ENCODE measurements around the gene SLC6A13.

Gene SLC6A13

DNA sequence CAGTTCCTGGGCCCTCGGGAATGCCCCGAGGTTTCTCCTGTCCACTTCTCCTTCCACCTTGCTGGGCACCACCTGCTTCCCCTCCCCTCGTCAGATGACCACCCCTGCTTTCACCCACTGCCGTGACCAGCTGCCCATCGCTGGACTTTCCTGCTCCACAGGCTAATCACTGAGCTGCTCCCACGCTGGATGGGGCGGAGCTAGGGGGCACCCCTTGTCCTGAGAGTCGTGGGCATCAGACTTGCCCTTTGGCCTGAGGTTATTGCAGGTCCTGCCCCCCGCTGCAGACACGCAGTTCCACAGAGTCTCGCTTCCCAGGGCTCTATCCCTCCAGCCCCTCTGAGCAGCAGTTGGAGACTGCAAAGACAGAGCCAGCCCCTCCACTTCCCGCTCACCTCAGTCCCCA is 49.1 kb downstream of the SLC6A13 start:
- no peak for DNase-seq

DNA sequence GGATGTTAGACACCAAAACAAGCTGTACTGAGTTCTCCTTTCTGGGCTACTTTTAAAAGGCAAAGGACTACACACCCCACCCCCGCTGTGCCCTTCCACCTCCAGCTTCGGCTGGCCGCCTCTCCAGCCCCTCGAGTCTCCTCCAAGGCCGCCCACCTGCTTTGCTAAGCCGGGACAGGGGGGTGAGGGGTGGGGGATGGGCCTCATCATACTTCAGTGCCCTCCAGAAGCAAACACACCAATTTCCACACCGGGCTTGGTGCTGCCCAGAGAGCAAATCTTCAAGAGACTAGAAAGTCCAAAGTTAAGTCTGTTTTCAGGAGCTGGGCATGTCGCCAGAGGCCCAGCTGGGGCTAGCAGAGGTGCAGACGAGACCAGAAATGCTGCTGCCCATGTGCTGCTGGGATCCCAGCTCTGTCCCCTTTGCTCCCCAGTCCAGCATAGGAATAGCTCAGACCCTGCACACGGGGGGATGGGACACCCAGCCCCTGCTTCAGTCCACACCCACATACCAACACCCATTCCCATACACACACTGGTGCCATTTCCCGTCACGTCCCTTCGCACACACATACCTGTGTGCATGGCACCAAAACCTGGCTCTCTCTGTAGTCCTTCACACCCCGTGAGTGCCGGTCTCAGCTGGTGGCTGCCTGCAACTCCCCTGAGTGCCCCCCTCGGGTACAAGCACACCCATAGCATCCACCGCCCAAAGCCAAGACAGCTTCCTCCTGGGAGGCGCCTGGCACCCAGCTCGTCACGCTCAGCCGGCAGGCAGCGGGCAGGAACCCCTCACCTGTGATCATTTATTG is 49.7 kb downstream of the SLC6A13 start:
- no peak for DNase-seq

DNA sequence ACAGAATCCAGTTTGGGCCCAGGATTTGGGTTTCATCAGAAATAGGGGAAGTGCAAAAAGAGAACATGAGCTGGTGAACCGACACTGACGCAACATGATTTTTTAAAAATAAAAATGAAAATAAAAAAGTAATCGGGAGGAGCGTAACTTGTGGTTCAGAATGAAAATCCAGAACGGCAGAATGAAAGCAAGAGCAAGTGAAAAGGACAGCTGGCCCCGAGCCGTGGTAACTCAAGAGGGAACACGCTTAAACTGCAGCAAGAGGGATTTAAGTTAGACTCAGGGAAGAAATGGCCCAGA is 50.3 kb downstream of the SLC6A13 start:
- no peak for DNase-seq

DNA sequence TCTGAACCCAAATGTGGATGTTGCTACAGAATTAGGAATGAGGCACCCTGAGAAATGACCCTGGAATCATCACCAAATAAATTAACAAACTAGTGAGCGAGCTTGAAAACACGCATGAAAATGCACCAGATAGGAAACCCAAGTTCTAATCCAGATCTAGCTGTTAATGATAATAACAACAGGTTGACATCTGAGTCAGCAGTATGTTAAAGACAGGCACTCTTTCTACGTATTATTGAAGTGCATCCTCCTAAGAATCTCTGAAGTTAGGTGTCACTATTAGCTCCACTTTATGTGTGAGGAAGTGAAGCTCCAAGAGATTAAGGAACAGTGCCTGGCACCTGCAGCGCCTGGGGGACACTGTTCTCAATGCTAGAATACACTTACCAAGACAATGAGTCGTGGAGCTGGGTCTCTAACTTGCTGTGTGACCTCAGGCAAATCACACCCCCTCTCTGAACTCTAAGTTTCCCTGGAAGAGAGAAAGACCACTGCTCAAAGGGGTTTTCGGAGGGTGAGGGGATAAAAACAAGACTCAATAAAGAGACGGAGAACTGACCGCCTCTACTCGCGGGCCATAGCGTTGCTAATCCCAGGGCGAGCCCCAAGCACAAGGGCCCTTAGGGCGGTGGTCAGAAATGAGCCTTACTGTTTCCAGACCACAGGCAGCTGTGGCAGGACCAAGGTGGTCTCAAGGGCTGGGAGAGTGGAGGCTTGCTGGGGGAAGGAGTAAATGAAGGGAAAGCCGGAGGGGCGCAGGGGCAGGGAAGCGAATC is 50.8 kb downstream of the SLC6A13 start:
- no peak for DNase-seq

DNA sequence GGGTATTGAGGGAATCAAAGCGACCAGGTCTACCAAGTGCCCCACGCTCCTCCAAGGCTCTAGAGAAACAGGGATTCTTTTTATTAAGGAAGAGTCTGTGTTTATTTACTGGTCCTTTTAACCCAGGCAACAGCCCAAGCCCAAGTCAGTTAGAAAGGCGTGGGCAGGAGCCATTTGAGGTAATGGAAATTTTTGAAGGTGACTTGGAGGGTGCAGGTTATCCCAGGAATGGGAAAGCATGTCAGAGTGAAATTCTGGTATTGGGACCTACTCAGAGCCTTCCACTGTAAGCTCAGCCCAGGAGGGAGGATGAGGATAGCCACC is 51.5 kb downstream of the SLC6A13 start:
- DNase-seq = no peak

DNA sequence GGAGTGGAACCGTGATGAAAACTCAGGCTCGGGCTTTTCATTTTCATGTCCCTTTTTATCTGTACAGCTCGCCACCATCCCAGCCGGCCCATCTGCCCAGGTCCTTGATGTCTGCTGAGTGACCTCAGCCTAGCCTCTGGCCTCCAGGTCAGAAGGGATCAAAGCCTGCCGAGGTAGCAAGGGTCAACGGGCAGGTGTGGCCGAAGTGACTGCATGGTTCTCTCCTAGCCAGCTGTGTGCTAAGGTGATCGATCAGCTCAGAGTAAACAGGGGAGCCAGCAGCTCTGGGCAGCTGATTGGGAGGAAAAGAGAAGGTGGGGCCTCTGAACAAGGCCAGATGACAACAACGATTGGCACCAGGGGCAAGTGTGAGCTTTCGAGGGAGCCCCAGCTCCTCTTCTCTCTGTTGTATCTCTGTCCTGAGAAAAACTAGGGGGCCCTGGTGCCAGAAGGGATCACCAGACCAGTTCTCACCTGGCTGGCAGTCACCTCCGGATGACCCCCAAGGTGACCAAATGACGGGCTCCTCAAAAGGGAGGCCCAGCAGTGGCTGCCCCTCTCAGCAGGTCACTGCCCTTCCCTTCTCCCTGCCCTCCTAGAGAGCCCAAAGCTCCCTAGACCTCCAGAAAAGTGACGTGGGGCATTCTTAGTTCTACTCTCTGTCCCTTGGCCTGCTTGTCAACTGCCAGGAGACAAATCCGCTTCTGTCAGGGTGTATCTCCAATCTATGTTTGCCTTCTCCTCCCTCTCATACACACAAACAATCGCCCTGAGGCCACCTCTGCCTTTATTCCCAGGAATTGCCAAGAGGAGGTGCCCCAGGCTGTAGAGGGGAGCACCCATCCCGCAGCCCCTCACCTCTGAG is 52.1 kb downstream of the SLC6A13 start:
- DNase-seq = no peak

DNA sequence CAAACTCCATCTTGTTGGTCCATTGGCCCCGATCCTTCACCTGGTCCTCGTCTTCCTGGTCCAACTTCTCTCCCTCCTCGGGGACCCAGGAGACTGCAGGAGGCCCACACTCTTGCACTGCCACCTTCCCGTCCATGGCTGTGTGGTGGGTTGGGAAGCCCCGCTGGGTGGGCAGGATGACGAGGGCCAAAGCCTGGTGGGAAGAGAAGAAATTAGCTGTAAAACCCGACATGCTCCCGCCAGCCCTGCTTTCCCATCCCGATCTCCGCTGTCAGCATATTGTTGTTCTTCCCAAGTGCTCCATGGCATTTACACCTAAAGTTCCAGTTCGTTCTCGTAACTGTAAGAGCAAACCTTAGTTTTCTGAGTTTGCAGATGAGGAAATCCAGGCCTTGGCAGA is 52.8 kb downstream of the SLC6A13 start:
- DNase-seq = no peak

DNA sequence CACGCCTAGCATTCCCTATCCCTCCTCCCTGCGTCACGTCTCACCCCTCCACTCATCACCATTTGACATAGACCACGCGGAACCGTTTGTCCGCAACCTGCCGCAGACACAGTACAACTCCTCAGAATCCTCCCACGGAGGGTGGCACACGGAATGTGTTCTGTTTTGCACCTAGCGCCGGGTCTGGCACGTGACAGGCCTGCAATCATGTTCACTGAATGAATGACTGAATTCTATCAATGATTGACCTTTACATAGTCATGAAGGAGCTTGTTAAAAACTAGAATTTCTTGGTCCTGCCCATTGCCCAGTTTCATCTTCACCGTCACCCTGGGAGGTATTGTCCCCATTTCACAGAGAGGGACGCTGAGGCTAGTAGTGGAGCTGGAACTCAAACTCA is 53.4 kb downstream of the SLC6A13 start:
- no peak for DNase-seq

DNA sequence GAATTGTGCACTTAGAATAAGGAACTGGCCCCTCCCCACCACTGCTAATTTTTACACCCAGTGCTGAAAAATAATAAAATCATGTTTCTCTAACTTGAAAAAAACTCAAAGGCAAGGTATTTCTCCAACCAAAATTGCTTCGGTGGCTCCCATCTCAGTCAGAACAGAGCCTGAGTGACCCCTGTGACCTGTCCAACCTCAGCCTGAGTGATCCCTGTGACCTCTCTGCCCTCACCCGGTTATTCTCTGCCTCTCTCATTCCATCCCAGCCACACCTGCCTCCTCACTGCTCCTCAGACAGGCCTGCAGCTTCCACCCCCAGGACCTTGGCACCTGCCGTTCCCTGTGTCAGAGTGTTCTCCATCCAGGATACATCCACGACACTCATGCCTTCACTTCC is 53.8 kb downstream of the SLC6A13 start:
- DNase-seq = no peak

DNA sequence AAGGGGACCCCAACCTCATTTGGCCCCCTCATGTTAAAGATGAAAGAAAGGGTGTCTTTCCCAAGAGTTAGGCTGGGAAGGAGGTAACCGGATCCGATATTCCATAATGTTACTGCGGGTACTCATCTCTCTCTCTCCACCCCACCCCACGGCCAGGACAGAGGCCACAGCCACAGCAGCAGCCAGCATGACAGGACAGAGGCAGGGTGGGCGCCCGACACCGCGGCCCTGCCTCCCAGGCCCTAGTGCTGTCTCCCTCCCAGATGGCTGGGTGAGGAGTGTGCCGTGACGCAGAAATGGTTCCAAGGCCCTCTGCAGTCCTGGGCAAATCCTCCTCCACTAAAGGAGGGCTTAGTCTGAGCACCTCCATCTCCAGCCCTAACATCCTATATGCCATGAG is 54.8 kb downstream of the SLC6A13 start:
- no peak for DNase-seq

DNA sequence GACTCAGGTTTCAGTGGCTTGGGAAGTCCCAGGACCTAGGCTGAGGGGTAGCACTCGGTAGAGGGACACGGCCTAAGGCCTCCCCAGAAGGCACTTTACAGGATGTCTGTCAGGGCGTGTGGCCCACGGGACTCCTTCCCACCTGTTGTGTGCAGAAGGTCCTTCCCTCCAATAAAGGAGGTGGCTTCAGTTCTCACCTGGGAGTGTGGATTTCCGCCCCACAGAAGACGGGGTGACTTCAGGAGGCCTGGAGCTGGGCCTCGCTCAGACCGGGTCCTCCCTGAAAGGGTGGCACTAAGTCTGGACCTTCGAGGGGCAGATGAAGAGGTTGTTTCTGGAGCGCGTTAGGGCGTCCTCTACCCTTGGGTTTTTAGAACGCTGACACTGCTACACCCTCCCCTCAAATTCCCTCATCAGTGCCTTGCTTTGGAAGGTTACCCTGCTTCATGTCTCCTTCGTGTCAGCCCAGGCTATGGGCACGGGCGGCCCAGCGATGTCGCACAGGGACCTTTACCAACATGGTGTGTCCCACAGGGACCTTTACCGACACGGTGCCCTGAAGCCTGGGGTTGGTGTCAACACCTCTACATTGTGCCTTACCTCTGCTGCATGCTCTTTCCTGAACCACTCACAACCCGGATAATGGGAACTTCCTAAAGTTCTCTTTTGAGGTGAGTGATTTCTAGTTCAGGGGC is 55.7 kb downstream of the SLC6A13 start:
- no peak for DNase-seq

DNA sequence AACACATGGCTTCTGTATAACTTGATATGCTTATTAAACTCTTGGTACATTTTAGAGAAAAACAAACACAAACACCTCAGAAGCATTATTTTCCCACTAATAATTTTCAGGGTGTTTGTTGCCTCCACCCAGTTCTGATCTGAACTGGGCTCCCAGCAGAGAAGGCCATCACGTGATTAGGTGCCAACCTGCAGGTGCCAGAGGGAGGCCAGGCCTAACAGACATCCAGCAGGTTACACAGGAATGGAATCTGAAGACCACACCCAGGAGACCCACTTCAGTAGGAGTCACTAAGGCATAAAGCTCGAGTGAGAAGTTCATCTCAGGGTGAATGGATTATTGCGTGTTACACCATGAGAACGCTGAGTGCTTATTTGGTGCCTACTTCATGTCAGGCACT is 57.6 kb downstream of the SLC6A13 start:
- no peak for DNase-seq

DNA sequence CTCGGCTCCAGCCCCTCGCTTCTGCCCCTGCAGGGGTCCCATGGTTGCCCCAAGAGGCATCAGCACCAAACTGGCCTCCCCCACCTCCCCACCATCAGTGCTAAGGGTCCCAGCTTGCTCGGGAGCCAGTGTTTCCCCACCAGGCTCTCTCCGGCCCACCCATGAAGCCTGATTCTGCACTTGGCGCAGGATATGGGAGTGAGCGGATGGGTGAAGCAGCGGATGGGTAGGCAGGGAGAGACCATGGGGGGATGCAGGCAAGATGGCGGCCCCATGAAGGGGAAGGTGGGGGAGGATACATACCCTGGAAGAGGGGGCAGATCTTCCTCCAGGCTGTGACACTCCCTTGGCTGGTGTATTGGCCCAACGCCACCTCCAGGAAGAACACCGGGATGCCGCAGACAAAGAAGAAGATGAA is 58.4 kb downstream of the SLC6A13 start:
- DNase-seq = no peak

DNA sequence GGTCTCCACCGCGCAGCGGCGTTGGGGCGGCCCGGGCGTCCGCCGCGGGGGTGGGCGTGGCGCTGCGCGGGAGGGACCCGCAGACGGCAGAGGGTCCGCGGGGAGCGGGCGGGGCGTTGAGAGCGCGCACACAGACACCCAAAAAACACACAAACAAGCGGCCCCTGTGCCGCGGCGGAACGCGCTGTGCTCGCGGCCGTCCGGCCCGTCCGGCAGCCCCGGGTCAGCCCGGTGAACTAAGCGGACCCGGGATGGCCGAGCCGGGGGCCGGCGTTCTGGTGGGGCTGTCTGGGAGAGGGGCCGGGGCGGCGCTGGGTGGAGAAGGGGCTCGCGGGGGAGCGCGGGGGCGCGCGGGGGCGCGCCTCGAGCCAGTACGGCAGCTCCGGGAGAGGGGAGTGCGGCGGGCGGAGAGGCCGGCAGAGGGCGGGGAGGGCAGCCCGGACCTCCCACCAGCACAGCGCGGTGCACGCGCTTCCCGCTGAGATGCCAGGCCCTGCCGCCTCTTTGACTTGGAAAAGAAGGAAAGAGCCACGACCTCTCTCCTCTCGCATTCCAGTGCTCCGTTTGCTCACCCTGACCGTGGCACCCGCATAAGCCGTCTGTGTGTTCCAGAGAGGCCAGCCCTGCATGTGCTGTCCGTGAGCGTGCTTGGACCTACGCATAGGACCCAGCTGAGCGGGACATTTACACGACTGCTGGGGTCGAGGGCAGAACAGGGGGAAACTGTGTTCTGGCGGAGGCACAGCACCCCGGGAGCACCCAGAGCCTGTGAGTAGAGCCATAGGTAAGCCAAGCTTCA is 59.0 kb downstream of the SLC6A13 start:
- no peak for DNase-seq

DNA sequence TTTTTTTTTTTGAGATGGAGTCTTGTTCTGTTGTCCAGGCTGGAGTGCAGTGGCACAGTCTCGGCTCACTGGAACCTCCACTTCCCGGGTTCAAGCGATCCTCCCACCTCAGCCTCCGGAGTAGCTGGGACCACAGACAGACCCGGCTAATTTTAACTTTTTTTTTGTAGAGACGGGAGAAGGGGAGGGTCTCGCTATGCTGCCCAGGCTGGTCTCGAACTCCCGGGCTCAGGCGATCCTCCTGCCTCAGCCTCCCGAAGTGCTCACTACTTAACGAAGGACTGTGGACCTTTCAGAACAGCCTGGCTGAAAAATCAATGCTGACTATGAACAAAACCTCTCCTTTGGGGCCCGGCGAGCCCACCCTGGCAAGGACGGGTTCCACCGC is 59.6 kb downstream of the SLC6A13 start:
- DNase-seq = no peak

DNA sequence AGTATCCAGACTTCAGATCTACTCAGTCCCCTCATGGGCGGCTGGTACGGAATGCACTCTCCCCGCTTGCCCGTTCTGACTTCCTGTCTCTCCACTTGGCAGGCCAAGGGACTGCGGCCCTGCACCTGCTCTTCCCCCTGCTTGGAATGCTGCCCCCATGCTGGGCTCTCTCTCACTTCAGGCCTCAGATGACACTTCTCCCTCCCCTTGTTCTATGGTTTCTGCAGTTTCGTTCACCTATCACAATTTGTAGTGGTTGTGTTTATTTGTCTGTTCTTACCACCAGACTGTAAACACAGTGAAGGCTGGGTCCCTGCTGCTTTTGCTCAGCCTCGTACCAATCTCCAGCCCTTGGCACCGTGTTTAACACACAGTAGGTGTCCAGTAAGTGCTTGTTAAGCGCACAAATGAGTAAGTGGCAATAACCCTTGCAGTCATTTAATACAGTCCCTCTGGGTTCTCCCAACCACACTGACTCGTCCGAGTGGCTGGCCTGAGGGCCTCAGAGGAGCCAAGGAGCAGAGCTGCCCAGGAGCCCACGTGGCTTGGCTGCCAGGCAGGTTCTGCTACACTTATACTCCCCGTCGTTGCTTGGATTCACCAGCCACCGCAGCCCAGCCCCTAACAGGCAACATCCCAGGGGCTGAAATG is 60.4 kb downstream of the SLC6A13 start:
- DNase-seq = no peak

DNA sequence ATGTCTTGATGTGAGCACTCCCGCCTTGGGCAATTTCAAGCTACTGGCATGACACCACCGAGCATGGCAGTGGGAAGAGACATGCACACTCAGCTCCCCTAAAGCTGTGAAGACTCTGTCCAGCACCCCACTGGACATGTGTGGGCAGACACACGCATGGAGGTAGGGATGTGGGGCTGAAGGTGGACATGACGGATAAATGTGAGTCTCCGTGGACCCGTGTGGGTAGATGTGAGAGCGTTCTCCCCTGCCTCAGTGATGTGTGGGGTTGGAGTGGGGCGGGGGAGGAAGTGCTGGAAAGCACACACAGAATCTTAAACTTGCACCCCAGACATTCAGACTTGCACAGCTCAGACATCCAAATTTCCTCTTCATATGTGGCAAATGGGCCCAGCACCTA is 61.3 kb downstream of the SLC6A13 start:
- DNase-seq = no peak

DNA sequence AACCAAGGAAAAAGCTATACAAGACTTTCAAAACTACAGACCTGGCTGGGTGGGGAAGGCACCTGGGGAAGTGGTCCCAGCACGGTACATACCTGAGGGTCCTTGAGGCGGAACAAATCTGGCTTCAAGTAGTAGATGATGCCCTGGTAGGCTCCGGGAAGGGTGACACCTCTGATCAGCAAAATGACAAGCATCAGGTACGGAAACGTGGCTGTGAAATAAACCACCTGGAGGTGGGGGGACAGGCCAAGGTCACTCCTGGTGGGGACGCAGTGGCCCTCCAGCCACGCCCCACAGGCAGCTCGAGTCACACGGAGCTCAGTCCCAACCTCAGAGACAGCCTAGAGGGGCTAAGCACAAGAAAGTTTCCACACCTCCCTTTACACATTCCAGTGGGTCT is 63.9 kb downstream of the SLC6A13 start:
- no peak for DNase-seq

DNA sequence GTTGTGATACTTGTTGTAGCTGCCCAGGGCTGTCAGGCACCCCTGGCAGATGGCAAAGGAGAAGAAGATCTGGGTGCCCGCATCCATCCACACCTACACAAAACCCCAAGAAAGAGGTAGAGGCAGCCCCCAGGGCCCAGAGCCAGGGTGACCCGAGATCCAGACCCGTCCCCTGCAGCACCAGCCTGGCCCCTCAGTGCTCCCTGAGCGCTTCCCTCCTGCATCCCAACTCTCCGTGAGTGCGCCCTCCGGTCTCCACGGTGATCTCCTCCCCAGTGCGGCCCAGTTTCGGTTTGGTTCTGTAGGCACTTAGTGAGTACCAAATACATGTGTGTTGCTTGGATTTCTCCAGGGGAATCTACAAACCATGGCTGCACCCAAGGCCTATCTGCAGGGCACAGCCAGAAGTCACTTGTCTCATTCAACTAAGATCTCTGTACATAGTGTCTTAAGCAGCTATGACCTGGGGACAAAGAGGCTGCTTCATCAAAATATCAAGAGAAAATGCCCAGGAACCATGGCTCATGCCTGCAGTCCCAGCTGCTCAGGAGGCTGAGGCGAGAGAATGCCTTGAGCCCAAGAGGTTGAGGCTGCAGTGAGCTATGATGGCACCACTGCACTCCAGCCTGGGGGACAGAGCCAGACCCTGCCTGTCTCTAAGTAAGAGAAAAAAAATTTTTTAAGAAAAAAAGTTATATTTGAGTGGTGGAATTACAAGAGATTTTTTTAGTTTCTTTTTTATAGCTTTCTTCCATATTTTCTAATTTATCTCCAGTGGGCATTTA is 64.5 kb downstream of the SLC6A13 start:
- no peak for DNase-seq

DNA sequence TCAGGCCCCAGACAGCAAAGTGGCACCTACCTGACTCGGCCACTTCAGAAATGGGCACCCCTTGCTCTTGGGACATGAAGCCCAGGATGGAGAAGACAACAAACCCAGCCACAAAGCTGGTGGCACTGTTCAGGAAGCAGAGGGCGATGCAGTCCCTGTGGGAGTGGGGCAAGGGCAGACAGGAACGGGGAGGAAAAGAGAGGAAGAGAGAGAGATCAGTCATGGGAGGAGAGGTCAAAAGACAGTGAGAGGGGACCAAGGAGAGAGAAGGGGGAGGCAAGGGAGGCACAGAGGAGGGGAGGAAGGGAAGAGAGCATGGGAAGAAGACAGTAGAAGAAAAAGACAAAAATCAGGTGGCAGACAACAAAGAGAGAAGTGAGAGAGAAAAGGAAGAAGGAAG is 65.3 kb downstream of the SLC6A13 start:
- DNase-seq = no peak

DNA sequence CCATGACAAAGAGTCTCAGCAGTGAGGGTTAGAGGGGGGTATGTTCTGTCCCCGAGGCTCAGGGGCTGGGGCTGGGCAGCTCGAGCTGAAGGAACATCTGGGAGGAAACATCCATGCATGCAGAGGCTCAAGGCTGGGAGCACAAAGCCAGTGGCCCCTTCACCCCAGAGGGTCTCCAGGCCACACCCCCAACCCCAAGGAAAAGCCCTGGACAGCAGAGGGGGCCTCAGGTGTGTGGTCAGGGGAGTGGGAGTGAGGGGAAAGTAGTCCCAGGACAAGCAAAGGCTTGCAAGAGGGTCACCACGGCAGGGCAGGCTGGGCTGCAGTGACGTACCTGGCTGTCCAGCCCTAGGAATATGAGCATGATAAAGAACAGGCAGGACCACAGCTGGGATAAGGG is 66.2 kb downstream of the SLC6A13 start:
- no peak for DNase-seq

Measured in CD4-positive, alpha-beta T cell treated with Interleukin-6 for 4 hours (primary cell).